Parathyroid adenoma (tissue), 2 donors: Measurements from ENCODE around the gene TGFBR3L.
A peak's percentile ranks its signal among the peaks of the same experiment; 100 is the strongest.

Source experiments
- H2AFZ ChIP-seq: fragments of 300-600 bp; sonication (generic); one replicate; pipeline ENCODE4 v1.7.0; 2017; ENCODE audit warnings: antibody characterized with exemption, mild to moderate bottlenecking
- H3K27ac ChIP-seq: fragments of 300-600 bp; sonication (generic); one replicate; pipeline ENCODE4 v1.7.0; 2017
- H3K27me3 ChIP-seq: fragments of 300-600 bp; sonication (generic); one replicate; pipeline ENCODE4 v1.7.0; 2017; ENCODE audit warnings: low read length; ENCODE audit not compliant: control insufficient read depth, insufficient read depth
- H3K36me3 ChIP-seq: fragments of 300-600 bp; sonication (generic); one replicate; pipeline ENCODE4 v1.7.0; 2017; ENCODE audit warnings: low read length; ENCODE audit not compliant: control insufficient read depth, insufficient read depth
- H3K4me1 ChIP-seq: fragments of 300-600 bp; sonication (generic); one replicate; pipeline ENCODE4 v1.7.0; 2017; ENCODE audit warnings: control low read depth
- H3K4me2 ChIP-seq: fragments of 300-600 bp; sonication (generic); one replicate; pipeline ENCODE4 v1.7.0; 2017; ENCODE audit warnings: low read length
- H3K4me3 ChIP-seq: fragments of 300-600 bp; sonication (generic); one replicate; pipeline ENCODE4 v1.7.0; 2017; ENCODE audit warnings: low read depth, low read length
- H3K79me2 ChIP-seq: fragments of 300-600 bp; sonication (generic); one replicate; pipeline ENCODE4 v1.7.0; 2017; ENCODE audit warnings: control low read depth
- H3K9ac ChIP-seq: fragments of 300-600 bp; sonication (generic); one replicate; pipeline ENCODE4 v1.7.0; 2017; ENCODE audit warnings: mild to moderate bottlenecking
- H3K9me3 ChIP-seq: fragments of 300-600 bp; sonication (generic); one replicate; pipeline ENCODE4 v1.7.0; 2017; ENCODE audit warnings: low read length; ENCODE audit not compliant: control insufficient read depth
- CTCF ChIP-seq: fragments of 300-600 bp; sonication (generic); IDR thresholded peaks from one replicate; pipeline ENCODE4 v1.7.0; 2017; ENCODE audit warnings: antibody characterized with exemption, mild to moderate bottlenecking
- donor health status: primary hyperparathyroidism.

Gene TGFBR3L

DNA sequence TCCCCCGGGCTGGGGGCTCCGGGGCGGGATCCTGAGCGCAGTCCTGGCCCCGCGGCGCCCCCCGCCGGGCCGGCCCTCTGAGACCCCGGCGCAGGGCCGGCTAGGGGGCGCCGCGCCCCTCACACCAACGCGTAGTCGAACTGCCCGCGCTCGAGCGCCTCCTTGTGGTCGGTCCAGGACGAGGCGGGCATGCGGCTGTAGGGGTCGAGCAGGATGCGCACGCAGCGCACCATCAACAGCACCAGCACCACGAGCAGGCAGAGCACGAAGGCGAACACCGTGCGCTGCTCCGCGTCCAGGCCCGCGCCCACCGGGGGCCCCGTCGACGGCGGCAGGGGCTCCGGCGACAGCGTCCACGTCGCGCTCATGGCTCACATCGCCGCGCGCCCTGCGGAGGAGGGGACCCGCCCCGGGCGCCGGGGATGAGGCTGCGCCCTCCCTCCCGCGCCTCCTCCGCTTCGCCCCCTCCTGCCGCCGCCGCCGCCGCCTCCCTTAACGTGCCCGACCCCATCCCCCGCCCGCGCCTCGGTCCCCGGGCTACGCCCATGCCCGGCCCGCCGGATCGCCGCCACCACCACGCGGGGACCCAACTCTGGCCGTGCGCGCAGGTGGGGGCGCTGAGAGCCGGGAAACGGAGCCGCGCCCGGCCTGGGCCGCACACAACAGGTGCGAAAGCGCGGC is 10.7 kb downstream of the TGFBR3L start:
- peak; percentile 85 for TF ChIP-seq CTCF
- Histone ChIP-seq H2AFZ (peak overlapping the region; percentile 38), H3K27me3 (no peaks in the 10 kb centered on the region), H3K9ac (no peak overlapping the region), H3K4me1 (peaks cover 7% of the 10 kb centered on the region), H3K36me3 (no peaks in the 10 kb centered on the region), H3K4me2 (peak overlapping the region; percentile 69), H3K9me3 (no peaks in the 10 kb centered on the region), H3K27ac (no peak overlapping the region), H3K4me3 (peak overlapping the region; percentile 20), H3K79me2 (no peaks in the 10 kb centered on the region)

- no peak within 1 kb of the TSS for H3K27ac ChIP-seq
These were observed 11.5 kb downstream of the TGFBR3L start, which contains the start of gene CTXN1 for GRCh38 chr19:7926021-7926726. TSS of gene CTXN1 (minus strand) at chr19:7926135. CDS start at chr19:7925538, 597 bp downstream.

GRCh38 chr19:7926727-7927604 is 12.3 kb downstream of the TGFBR3L start:
- TF ChIP-seq CTCF = no peak
- Histone ChIP-seq H3K4me2 (no peak overlapping the region), H3K36me3 (no peaks in the 10 kb centered on the region), H3K79me2 (no peaks in the 10 kb centered on the region), H2AFZ (no peak overlapping the region), H3K27ac (no peak overlapping the region), H3K9me3 (no peaks in the 10 kb centered on the region), H3K9ac (no peak overlapping the region), H3K4me1 (peaks cover 7% of the 10 kb centered on the region), H3K4me3 (no peak overlapping the region), H3K27me3 (no peaks in the 10 kb centered on the region)

More at GRCh38 chr19:7926021-7926726, 11.5 kb downstream of the TGFBR3L start, which contains the start of gene CTXN1:
- TF ChIP-seq CTCF = no peak
- peaks cover 7% of the 10 kb centered on the region for H3K4me1 ChIP-seq
- H3K4me2 ChIP-seq = peak within 1 kb of the TSS; percentile 69
- H3K36me3 ChIP-seq = no peaks in the 10 kb centered on the region
- no peak within 1 kb of the TSS for H3K9ac ChIP-seq
- peak within 1 kb of the TSS; percentile 37 for H3K4me3 ChIP-seq
- no peaks in the 10 kb centered on the region for H3K9me3 ChIP-seq
- no peaks in the 10 kb centered on the region for H3K79me2 ChIP-seq
- no peaks in the 10 kb centered on the region for H3K27me3 ChIP-seq
- H2AFZ ChIP-seq = peak within 1 kb of the TSS; percentile 38

DNA sequence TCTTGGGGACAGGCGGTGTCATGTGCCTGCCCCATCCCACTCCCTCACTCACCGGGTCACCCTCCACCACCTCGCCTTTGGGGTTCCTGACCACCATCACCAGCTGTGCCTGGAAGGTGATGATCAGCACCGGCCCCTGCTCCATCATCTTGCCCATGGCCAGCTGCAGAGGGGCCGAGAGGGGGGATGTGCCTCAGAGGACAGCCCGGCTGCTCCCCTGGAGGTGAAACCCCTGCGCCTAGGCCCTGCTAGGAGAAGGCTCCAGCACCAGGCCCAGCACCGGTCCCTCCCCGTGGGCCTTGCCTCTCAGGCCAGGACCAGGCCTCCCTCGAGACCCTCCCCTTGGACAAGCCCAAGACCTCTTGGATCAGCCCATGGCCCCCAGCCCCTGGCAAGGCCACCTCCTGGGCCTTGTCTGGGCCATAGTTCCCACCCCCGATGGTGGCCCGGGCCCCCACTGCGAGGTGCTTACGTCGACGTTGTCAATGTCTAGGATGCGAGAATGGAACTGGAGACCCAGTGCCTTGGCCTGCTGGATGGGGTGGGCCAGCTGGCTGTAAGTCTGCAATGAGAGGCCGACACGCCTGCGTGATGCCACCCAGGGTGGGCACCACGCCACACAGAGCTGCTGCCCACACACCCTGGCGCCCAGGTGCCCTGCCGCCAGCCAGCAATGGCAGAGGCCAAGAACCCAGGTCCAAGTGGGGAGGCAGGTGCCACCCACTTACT is 13.1 kb downstream of the TGFBR3L start:
- no peaks in the 10 kb centered on the region for H3K36me3 ChIP-seq
- H3K4me2 ChIP-seq = no peak overlapping the region
- H3K9ac ChIP-seq = no peak overlapping the region
- H3K79me2 ChIP-seq = no peaks in the 10 kb centered on the region
- H3K4me3 ChIP-seq = no peak overlapping the region
- no peaks in the 10 kb centered on the region for H3K9me3 ChIP-seq
- peaks cover 7% of the 10 kb centered on the region for H3K4me1 ChIP-seq
- no peak overlapping the region for H3K27ac ChIP-seq
- TF ChIP-seq CTCF = no peak
- H2AFZ ChIP-seq = no peak overlapping the region
- H3K27me3 ChIP-seq = no peaks in the 10 kb centered on the region
